Ovary (tissue), 9 donors: ENCODE data around the gene IQSEC2. TPM values are rescaled to one million over a fixed set of nuclear protein-coding genes. Genes with fewer than 3 reads are reported as not detected.

ENCODE experiments used
- DNase-seq, 5 donors: peaks; one replicate each; pipeline ENCODE4 v3.0.0-alpha.2; 2019 to 2020
- H3K27ac ChIP-seq, 2 donors: fragments of 200-600 bp; one replicate each; pipeline versions ENCODE4 v1.5.1 to v1.8.0; 2019 to 2022
- H3K27me3 ChIP-seq: fragments of 200-600 bp; one replicate; pipeline ENCODE4 v1.8.0; 2022
- H3K36me3 ChIP-seq: fragments of 200-600 bp; sonication (generic); one replicate; pipeline ENCODE4 v1.5.1; 2019
- H3K4me1 ChIP-seq: one replicate; pipeline ENCODE4 v1.8.1; 2013; ENCODE audit warnings: mild to moderate bottlenecking, moderate library complexity; ENCODE audit not compliant: insufficient read depth
- H3K4me3 ChIP-seq: fragments of 200-600 bp; sonication (generic); one replicate; pipeline ENCODE4 v1.5.1; 2017
- H3K9me3 ChIP-seq, 2 donors: fragments of 200-600 bp in 1 of 2; sonication (generic) in 1 of 2; one replicate each; pipeline versions ENCODE4 v1.5.1 to v1.8.1; 2013 to 2019; ENCODE audit warnings: mild to moderate bottlenecking in 1 of 2, moderate library complexity in 1 of 2
- CTCF ChIP-seq, 3 donors: fragments of 450-650 bp in 2 of 3; fragments of 200-600 bp in 1 of 3; IDR thresholded peaks; one replicate each; pipeline versions ENCODE4 v1.5.1 to v1.8.0; 2016 to 2022; ENCODE audit warnings: antibody characterized with exemption in 3 of 3, mild to moderate bottlenecking in 1 of 3
- EP300 ChIP-seq: sonication (generic); formaldehyde crosslinking; IDR thresholded peaks from one replicate; pipeline ENCODE4 v1.6.1; 2017; ENCODE audit warnings: antibody characterized with exemption
- POLR2A ChIP-seq: fragments of 450-650 bp; IDR thresholded peaks from one replicate; pipeline ENCODE4 v1.6.1; 2017; ENCODE audit warnings: antibody characterized with exemption, mild to moderate bottlenecking, moderate library complexity
- WGBS, 3 donors: extraction: QIAGEN DNeasy Blood & Tissue Kit in 1 of 3; methylation state at CpG; one replicate each; pipeline versions ENCODE4 v1.1.5 to v1.1.7; 2013 to 2017; 5-methylcytosine and 5-hydroxymethylcytosine counted together
- intact Hi-C, 4 donors: fragments of 100-400 bp; cut with DNase I; formaldehyde crosslinking; loops; one replicate each; pipeline versions ENCODE4 v1.11.0 to v1.15.1; 2022 to 2023
- polyA plus RNA-seq, 2 donors: library from polyadenylated mRNA; stranded (reverse); fragments of 200-250 nt in 1 of 2; fragments of 350-450 nt in 1 of 2; fragmentation: Illumina TruSeq in 1 of 2; extraction: RNeasy Lipid Tissue Mini Kit (QIAGEN cat#74804) in 1 of 2; gene quantifications; one replicate each; pipeline ENCODE4 v1.2.3, GENCODE V29; 2013 to 2014
- total RNA-seq, 7 donors: library from RNA; depleted of rRNA in 2 of 7; stranded (reverse); fragments of >200 nt in 2 of 7; fragmentation: NEBNext Ultra II Directional in 3 of 7; extraction: Animal tissue kit (Norgen Biotek cat#: 25700) in 3 of 7; gene quantifications; one replicate each; pipeline versions ENCODE4 v1.1.0 to v1.2.4, GENCODE V29; 2016 to 2023
- donor health status: DM: no; HTN: no; CAD: no; lungs with moderate emphysema.
- donor health status: DM: no; HTN: no; CAD: no.
- donor health status: Bipolar disorder and iron deficiency.
- donor health status: DM: yes; HTN: yes; CAD: no.
- donor health status: DM: no; HTN: no; CAD: no.
- donor health status: DM: yes; HTN: yes; CAD: no.

IQSEC2 gene
- total and polyA plus RNA-seq, 9 donors: 8.2 to 20.1 (median 11.9) TPM

- H3K9me3 ChIP-seq: no peaks in the 10 kb centered on the region
Observed at GRCh38 chrX:53305996-53306937, 24.9 kb upstream of the IQSEC2 start.

GRCh38 chrX:53305219-53305995, 24.0 kb upstream of the IQSEC2 start:
- Histone ChIP-seq H3K27ac (no peak overlapping the region), H3K4me3 (no peak overlapping the region), H3K9me3 (no peaks in the 10 kb centered on the region), H3K4me1 (no peaks in the 10 kb centered on the region), H3K27me3 (no peaks in the 10 kb centered on the region), H3K36me3 (no peaks in the 10 kb centered on the region)
- DNase-seq: no peak
- intact Hi-C loops: no loop called here
- TF ChIP-seq POLR2A (no peak), EP300 (no peak), CTCF (IDR thresholded peaks at IDR 0.05) (no peak)
- WGBS, 3 donors: 78 to 85% (median 78%) methylated on average over 8 of the region's 8 CpGs

More at GRCh38 chrX:53305996-53306937, 24.9 kb upstream of the IQSEC2 start:
- intact Hi-C loops: no loop called here
- no peaks in the 10 kb centered on the region for H3K36me3 ChIP-seq
- DNase-seq: peak in 3 of 5 donors; percentile 29 to 46 (median 43)
- H3K27ac ChIP-seq: peak overlapping the region in 1 of 2 donors; percentile 40
- no peaks in the 10 kb centered on the region for H3K4me1 ChIP-seq
- H3K27me3 ChIP-seq: no peaks in the 10 kb centered on the region
- TF ChIP-seq EP300: no peak
- TF ChIP-seq POLR2A: no peak
- TF ChIP-seq CTCF (IDR thresholded peaks at IDR 0.05): no peak
- H3K4me3 ChIP-seq: no peak overlapping the region
- 33 to 43% (median 41%) methylated on average over 9 of the region's 9 CpGs for WGBS, 3 donors

- Histone ChIP-seq H3K4me1 (no peaks in the 10 kb centered on the region), H3K4me3 (no peak overlapping the region), H3K36me3 (no peaks in the 10 kb centered on the region), H3K27ac (no peak overlapping the region), H3K27me3 (no peaks in the 10 kb centered on the region), H3K9me3 (no peaks in the 10 kb centered on the region)
- intact Hi-C loops: no loop called here
- no peak for DNase-seq
- 83 to 92% (median 92%) methylated on average over 5 of the region's 5 CpGs for WGBS, 3 donors
- no peak for TF ChIP-seq EP300
- no peak for TF ChIP-seq POLR2A
- TF ChIP-seq CTCF (IDR thresholded peaks at IDR 0.05): no peak
Observed at GRCh38 chrX:53303195-53303594, 21.8 kb upstream of the IQSEC2 start.

GRCh38 chrX:53300157-53300556, 18.8 kb upstream of the IQSEC2 start:
- WGBS, 3 donors: 78 to 87% (median 86%) methylated on average over 3 of the region's 3 CpGs
- intact Hi-C loops: no loop called here
- DNase-seq: no peak
- Histone ChIP-seq H3K27ac (no peak overlapping the region), H3K36me3 (no peaks in the 10 kb centered on the region), H3K4me1 (no peaks in the 10 kb centered on the region), H3K4me3 (no peak overlapping the region), H3K27me3 (no peaks in the 10 kb centered on the region), H3K9me3 (no peaks in the 10 kb centered on the region)
- TF ChIP-seq POLR2A (no peak), CTCF (IDR thresholded peaks at IDR 0.05) (no peak), EP300 (no peak)
